HEK293T (cell line): ENCODE measurements around the gene KRT7.

Experiments used
- BHLHE40 ChIP-seq: fragments of 450-650 bp; IDR thresholded peaks from 2 replicates; pipeline ENCODE4 v1.6.1; 2016; ENCODE audit warnings: mild to moderate bottlenecking, moderate library complexity, borderline replicate concordance
- FOXK2 ChIP-seq: fragments of 450-650 bp; IDR thresholded peaks from 2 replicates; pipeline ENCODE4 v1.6.1; 2016; ENCODE audit warnings: mild to moderate bottlenecking
- FOXM1 ChIP-seq: fragments of 450-650 bp; IDR thresholded peaks from 2 replicates; pipeline ENCODE4 v1.6.1; 2017; ENCODE audit warnings: mild to moderate bottlenecking, borderline replicate concordance
- HDGF ChIP-seq: fragments of 450-650 bp; IDR thresholded peaks from 2 replicates; pipeline ENCODE4 v1.6.1; 2017; ENCODE audit warnings: antibody characterized with exemption, borderline replicate concordance
- LEF1 ChIP-seq: fragments of 450-650 bp; IDR thresholded peaks from 2 replicates; pipeline ENCODE4 v1.6.1; 2017; ENCODE audit warnings: mild to moderate bottlenecking, borderline replicate concordance
- SUZ12 ChIP-seq: fragments of 450-650 bp; IDR thresholded peaks from 2 replicates; pipeline ENCODE4 v1.6.1; 2016; ENCODE audit warnings: mild to moderate bottlenecking
- TARDBP ChIP-seq: fragments of 450-650 bp; IDR thresholded peaks from 2 replicates; pipeline ENCODE4 v1.6.1; 2016

- TF ChIP-seq FOXK2 = no peak
- TF ChIP-seq BHLHE40 = no peak
- TF ChIP-seq FOXM1 = no peak
- TF ChIP-seq SUZ12 = no peak
- no peak for TF ChIP-seq TARDBP
- TF ChIP-seq HDGF = no peak
- no peak for TF ChIP-seq LEF1
Measured at GRCh38 chr12:52243259-52243855, 10.3 kb downstream of the KRT7 start.
